Transverse colon (tissue), 4 donors: ENCODE data around the gene DELE1. TPM values are rescaled to one million over a fixed set of nuclear protein-coding genes. Genes with fewer than 3 reads are reported as not detected.

ENCODE experiments used
- DNase-seq: peaks from one replicate; pipeline ENCODE4 v3.0.0-alpha.2; 2019
- H3K27ac ChIP-seq, 4 donors: fragments of 200-600 bp; sonication (generic); 2 replicates each; pipeline ENCODE4 v1.5.1; 2016 to 2018; ENCODE audit warnings: inconsistent platforms in 4 of 4
- H3K27me3 ChIP-seq: fragments of 200-600 bp; sonication (generic); 2 replicates; pipeline ENCODE4 v1.5.1; 2017; ENCODE audit warnings: inconsistent platforms
- H3K36me3 ChIP-seq, 4 donors: fragments of 200-600 bp; sonication (generic); 2 replicates each; pipeline ENCODE4 v1.5.1; 2017 to 2019; ENCODE audit warnings: inconsistent platforms in 4 of 4
- H3K4me1 ChIP-seq, 4 donors: fragments of 200-600 bp; sonication (generic); 2 replicates each; pipeline ENCODE4 v1.5.1; 2017 to 2020; ENCODE audit warnings: inconsistent platforms in 4 of 4
- H3K4me3 ChIP-seq, 4 donors: fragments of 200-600 bp; sonication (generic); 1 replicate in 1 of 4; 2 replicates in 3 of 4; pipeline versions ENCODE4 v1.5.1 to v1.6.1; 2017 to 2019; ENCODE audit warnings: inconsistent platforms in 4 of 4
- H3K9me3 ChIP-seq, 2 donors: fragments of 200-600 bp; sonication (generic); 2 replicates each; pipeline ENCODE4 v1.5.1; 2017 to 2019; ENCODE audit warnings: inconsistent platforms in 2 of 2
- EP300 ChIP-seq: sonication (generic); formaldehyde crosslinking; IDR thresholded peaks from one replicate; pipeline ENCODE4 v1.6.1; 2017; ENCODE audit warnings: antibody characterized with exemption, low read depth
- POLR2A ChIP-seq: fragments of 450-650 bp; IDR thresholded peaks from one replicate; pipeline ENCODE4 v1.6.1; 2016; ENCODE audit warnings: antibody characterized with exemption, mild to moderate bottlenecking, moderate library complexity
- POLR2AphosphoS5 ChIP-seq, 3 donors: sonication (generic); formaldehyde crosslinking; IDR thresholded peaks; one replicate each; pipeline ENCODE4 v1.6.1; 2016; ENCODE audit warnings: antibody characterized with exemption in 3 of 3
- WGBS, 2 donors: methylation state at CpG; one replicate each; pipeline ENCODE4 v1.1.5; 2018; ENCODE audit warnings: low coverage in 1 of 2; 5-methylcytosine and 5-hydroxymethylcytosine counted together
- in situ Hi-C, 4 donors: fragments of 200-750 bp; cut with MboI; loops; one replicate each; pipeline versions ENCODE4 v1.15.0 to v1.15.1; 2017; ENCODE audit warnings: low sequenced_read_pairs in 3 of 4, low pct_ligation_motif_present in 1 of 4, low pct_unique_long_range_greater_than_20kb in 1 of 4
- intact Hi-C: fragments of 100-400 bp; cut with DNase I; formaldehyde crosslinking; loops from one replicate; pipeline ENCODE4 v1.15.1; 2023; ENCODE audit warnings: low total_unique reads
- total RNA-seq, 4 donors: library from RNA; depleted of rRNA; stranded (reverse); fragments of >200 nt; gene quantifications; one replicate each; pipeline ENCODE4 v1.1.0, GENCODE V29; 2016
- TF ChIP-seq, protein P1 (sequence below), 5 experiments: fragments of 200-600 bp in 3 of 5; fragments of 450-650 bp in 2 of 5; sonication (generic) in 3 of 5; IDR thresholded peaks; 1 replicate in 2 of 5; 2 replicates in 3 of 5; pipeline ENCODE4 v1.5.1; 2016 to 2017; ENCODE audit warnings: antibody characterized with exemption in 5 of 5, inconsistent platforms in 3 of 5, mild to moderate bottlenecking in 2 of 5, moderate library complexity in 1 of 5

Gene DELE1
- total RNA-seq, 4 donors from 2014 or later: 92.6 to 270 (median 126) TPM

DNA sequence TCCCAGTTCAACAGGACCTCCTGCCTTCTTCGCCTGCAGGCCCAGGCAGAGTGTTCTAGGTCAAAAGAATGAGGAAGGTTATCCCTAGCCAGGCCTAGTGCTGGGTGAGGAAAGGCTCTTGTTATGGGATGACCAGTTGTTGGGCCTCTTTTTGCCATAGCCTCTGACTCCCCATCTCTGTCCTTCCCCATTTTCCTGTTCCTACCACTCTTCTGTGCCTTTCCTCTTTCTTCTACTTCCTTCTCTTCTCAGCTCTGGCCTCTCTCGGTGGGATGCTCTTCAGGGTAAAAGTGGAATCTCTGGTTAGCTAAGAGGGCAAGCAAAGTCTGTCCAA lies 44.3 kb upstream of the DELE1 start:
- H3K4me3 ChIP-seq: no peak overlapping the region
- peaks cover 6 to 49% (median 28%) of the 10 kb centered on the region in 4 donors for H3K4me1 ChIP-seq
- intact Hi-C loops (loop anchor here (2.0 to 5.0 kb wide), 2 partner anchors 67 to 177 kb away; no protein-coding TSS in a partner anchor), in situ Hi-C loops (no loop called here)
- no peaks in the 10 kb centered on the region for H3K9me3 ChIP-seq
- WGBS, 2 donors: 0% methylated on average over 1 to 2 of the region's 2 CpGs
- no peaks in the 10 kb centered on the region for H3K36me3 ChIP-seq
- TF ChIP-seq EP300 (no peak), POLR2AphosphoS5 (IDR thresholded peaks at IDR 0.05) (no peak), POLR2A (no peak)
- TF ChIP-seq, protein P1, sequence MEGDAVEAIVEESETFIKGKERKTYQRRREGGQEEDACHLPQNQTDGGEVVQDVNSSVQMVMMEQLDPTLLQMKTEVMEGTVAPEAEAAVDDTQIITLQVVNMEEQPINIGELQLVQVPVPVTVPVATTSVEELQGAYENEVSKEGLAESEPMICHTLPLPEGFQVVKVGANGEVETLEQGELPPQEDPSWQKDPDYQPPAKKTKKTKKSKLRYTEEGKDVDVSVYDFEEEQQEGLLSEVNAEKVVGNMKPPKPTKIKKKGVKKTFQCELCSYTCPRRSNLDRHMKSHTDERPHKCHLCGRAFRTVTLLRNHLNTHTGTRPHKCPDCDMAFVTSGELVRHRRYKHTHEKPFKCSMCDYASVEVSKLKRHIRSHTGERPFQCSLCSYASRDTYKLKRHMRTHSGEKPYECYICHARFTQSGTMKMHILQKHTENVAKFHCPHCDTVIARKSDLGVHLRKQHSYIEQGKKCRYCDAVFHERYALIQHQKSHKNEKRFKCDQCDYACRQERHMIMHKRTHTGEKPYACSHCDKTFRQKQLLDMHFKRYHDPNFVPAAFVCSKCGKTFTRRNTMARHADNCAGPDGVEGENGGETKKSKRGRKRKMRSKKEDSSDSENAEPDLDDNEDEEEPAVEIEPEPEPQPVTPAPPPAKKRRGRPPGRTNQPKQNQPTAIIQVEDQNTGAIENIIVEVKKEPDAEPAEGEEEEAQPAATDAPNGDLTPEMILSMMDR (IDR thresholded peaks at IDR 0.05): no peak
- DNase-seq: no peak
- H3K27ac ChIP-seq: peak overlapping the region; percentile 18 to 96 (median 75)
- H3K27me3 ChIP-seq: peaks cover 60% of the 10 kb centered on the region

DNA sequence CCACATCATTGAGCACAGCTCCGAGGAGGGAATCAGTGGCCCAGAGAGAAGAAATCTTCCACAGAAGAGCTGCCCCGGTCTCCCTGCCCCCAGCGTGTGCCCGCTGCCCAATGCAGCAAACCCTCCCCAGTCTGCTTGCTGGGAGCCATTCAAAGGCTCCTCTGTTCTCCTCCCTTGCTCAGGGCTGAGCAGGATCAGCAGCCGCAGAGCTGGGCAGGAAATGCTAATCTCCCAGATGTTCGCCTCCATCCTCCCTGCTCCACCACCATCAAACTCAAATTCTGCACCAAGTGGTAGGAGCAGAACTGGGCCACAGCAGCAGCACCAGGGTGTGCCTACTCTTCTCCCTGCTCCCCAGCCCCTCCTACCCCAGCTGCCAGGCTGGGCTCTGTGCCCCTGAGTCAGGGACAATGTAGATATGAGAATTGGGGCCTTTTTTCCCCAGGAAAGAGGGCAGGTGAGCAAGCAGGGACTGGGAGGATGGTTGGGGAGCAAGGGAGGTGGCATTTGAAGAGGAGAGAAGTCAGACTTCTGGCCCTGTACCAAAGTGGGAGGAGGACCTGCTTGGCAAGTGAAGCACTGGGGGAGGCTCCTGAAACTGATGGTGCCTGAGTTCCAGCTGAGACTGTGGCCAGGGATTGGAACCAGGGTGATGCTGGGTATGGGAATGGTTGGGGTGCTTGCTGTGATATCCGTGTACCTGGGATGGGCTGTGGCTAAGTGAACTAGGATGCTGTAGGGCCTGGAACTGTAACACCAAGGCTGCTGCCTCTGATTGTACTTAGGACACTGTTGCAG lies 43.5 kb upstream of the DELE1 start:
- intact Hi-C loops (loop anchor here (2.0 to 5.0 kb wide), 2 partner anchors 68 to 177 kb away; no protein-coding TSS in a partner anchor), in situ Hi-C loops (loop anchor here (5.0 to 10.0 kb wide), 5 partner anchors 75 to 178 kb away; partner anchors contain the start of gene PCDH12 (in 2 of the 4))
- no peak for TF ChIP-seq POLR2A
- no peak for TF ChIP-seq EP300
- TF ChIP-seq POLR2AphosphoS5 (IDR thresholded peaks at IDR 0.05): no peak
- TF ChIP-seq, protein P1 (IDR thresholded peaks at IDR 0.05): no peak
- Histone ChIP-seq H3K27me3 (peaks cover 59% of the 10 kb centered on the region), H3K27ac (peak overlapping the region; percentile 18 to 96 (median 75)), H3K9me3 (no peaks in the 10 kb centered on the region), H3K36me3 (no peaks in the 10 kb centered on the region), H3K4me3 (no peak overlapping the region), H3K4me1 (peaks cover 6 to 45% (median 24%) of the 10 kb centered on the region in 4 donors)
- 52% methylated on average over 7 of the region's 7 CpGs; no CpG with 5 or more reads in 1 of the 2 donors for WGBS, 2 donors
- no peak for DNase-seq

DNA sequence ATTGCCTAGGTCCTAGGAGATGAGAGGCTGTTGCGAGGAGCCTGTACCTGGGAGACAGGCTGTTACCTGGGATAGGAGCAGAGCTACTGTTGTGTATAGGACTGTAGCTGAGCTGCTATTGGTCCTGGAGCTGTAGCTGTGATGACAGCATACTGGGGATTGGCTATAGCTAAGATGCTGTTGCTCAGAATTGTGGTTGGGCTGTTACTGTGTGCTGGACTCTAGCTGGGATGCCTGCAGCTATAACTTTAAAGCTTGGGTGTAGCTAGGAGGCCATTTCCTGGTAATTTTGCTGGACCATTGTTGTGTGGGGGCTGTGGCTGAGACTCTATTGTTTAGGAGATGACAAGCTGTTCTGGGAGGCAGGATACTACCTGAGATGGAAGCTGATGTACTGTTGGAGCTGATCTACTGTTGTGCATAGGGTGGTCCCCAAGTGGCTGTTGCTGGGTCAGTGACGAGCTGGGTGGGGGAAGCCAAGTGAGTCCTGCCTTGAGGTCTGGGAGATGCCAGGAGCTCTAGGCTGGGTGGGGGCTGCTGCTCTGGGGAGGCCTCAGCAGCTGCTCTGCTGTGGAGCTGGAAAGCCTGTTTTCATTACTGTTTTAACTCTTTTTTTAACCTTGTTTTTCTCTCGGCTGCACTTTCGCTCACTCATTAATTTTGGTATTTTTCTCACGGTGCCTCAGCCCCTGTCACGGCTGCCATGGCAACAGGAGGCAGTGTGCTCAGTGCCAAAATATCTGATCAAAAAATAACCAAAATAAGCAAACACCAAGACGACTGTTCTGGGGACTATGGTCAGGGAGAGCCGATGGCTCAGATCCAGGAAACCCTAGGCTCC lies 42.5 kb upstream of the DELE1 start:
- intact Hi-C loops: no loop called here
- Histone ChIP-seq H3K4me3 (no peak overlapping the region), H3K27ac (peak overlapping the region; percentile 11 to 51 (median 22)), H3K27me3 (peaks cover 48% of the 10 kb centered on the region), H3K9me3 (no peaks in the 10 kb centered on the region), H3K36me3 (no peaks in the 10 kb centered on the region), H3K4me1 (peaks cover 6 to 36% (median 16%) of the 10 kb centered on the region in 4 donors)
- in situ Hi-C loops: loop anchor here (5.0 to 10.0 kb wide), 5 partner anchors 74 to 179 kb away; partner anchors contain the start of gene PCDH12 (in 2 of the 4)
- WGBS, 2 donors: 48 to 59% methylated on average over 7 to 8 of the region's 8 CpGs
- TF ChIP-seq, protein P1 (IDR thresholded peaks at IDR 0.05): no peak
- TF ChIP-seq POLR2AphosphoS5 (IDR thresholded peaks at IDR 0.05): no peak
- TF ChIP-seq POLR2A: no peak
- no peak for TF ChIP-seq EP300
- DNase-seq: no peak

DNA sequence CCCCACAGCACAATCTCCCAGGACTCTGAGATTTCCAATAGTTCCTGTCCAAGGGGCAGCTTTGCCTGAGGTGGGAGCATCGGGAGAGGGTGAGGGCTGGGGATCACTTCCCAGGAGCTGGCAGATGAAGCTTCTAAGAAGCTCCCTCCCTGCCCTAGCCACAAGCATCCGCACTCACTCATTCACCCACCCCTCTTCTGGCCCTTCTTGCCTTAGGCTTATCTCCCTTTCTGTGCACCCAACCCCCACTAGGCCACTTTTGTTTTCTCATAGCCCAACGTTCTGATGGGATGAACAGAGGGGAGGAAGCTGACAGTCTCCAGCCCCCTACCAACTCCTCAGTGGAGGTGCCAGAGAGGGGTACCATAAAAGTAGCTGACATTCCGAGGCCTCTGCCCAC lies 41.8 kb upstream of the DELE1 start:
- intact Hi-C loops: no loop called here
- peaks cover under 1 to 29% (median 12%) of the 10 kb centered on the region in 4 donors for H3K4me1 ChIP-seq
- 36 to 86% methylated on average over 1 to 4 of the region's 4 CpGs for WGBS, 2 donors
- H3K9me3 ChIP-seq: no peaks in the 10 kb centered on the region
- no peak for TF ChIP-seq POLR2AphosphoS5 (IDR thresholded peaks at IDR 0.05)
- in situ Hi-C loops: loop anchor here (5.0 to 10.0 kb wide), 5 partner anchors 73 to 180 kb away; partner anchors contain the start of gene PCDH12 (in 2 of the 4)
- no peak for DNase-seq
- no peak overlapping the region for H3K4me3 ChIP-seq
- H3K36me3 ChIP-seq: no peaks in the 10 kb centered on the region
- H3K27me3 ChIP-seq: peaks cover 41% of the 10 kb centered on the region
- peak overlapping the region in 3 of 4 donors; percentile 11 to 51 (median 23) for H3K27ac ChIP-seq
